ENCODE results near the gene ALG14.
A peak's percentile ranks its signal among the peaks of the same experiment; 100 is the strongest.
"Not testable (repeated sequence)": the region's sequence is repeated elsewhere in the genome, so short reads cannot be mapped to it uniquely, and the experiment has no call there.

The ALG14 gene

DNA sequence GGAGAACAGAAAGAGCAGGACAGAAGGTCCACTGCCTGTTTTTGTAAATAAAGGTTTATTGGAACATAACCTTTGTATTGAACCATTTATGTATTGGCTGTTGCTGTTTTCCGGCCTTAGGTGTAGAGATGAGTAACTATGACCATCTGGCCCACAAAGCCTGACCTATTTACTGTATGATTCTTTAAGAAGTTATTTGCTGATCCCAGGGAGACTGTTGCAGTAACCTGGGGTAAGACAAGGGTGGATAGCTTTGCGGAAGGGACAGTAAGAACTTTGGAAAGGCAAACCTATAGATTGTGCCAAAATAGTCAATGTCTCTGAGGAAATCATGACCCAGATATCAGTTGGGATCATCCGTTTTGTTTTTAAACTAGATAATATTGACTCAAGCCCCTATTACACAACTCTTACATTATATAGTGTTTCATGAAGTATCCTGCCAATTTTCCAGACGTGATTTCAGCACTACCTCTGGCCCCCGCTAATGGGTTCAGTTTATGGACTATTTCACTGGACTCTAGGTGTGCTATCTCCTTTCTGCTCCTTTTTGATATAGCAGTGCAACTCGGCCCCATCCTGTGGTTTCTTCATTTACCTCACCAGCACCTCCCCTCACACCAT lies 23.6 kb upstream of the ALG14 start:
- no peak for DNase-seq (ENCODE audit: low spot score)
- H3K9me3 ChIP-seq (ENCODE audit: severe bottlenecking), result no peaks in the 10 kb centered on the region
- no peaks in the 10 kb centered on the region for H3K36me3 ChIP-seq (ENCODE audit: low read depth)
- TF ChIP-seq, protein P1, sequence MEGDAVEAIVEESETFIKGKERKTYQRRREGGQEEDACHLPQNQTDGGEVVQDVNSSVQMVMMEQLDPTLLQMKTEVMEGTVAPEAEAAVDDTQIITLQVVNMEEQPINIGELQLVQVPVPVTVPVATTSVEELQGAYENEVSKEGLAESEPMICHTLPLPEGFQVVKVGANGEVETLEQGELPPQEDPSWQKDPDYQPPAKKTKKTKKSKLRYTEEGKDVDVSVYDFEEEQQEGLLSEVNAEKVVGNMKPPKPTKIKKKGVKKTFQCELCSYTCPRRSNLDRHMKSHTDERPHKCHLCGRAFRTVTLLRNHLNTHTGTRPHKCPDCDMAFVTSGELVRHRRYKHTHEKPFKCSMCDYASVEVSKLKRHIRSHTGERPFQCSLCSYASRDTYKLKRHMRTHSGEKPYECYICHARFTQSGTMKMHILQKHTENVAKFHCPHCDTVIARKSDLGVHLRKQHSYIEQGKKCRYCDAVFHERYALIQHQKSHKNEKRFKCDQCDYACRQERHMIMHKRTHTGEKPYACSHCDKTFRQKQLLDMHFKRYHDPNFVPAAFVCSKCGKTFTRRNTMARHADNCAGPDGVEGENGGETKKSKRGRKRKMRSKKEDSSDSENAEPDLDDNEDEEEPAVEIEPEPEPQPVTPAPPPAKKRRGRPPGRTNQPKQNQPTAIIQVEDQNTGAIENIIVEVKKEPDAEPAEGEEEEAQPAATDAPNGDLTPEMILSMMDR (IDR thresholded peaks at IDR 0.05; ENCODE audit: poor library complexity, severe bottlenecking), result no peak
- H3K27me3 ChIP-seq (ENCODE audit: insufficient read depth, poor library complexity, severe bottlenecking), result no peaks in the 10 kb centered on the region
- no peak overlapping the region for H3K27ac ChIP-seq (ENCODE audit: poor library complexity, severe bottlenecking)
- ATAC-seq (ENCODE audit: low read depth), result peak; percentile 96
- H3K4me3 ChIP-seq (ENCODE audit: severe bottlenecking), result no peak overlapping the region
- H3K4me1 ChIP-seq (ENCODE audit: insufficient read depth, poor library complexity, severe bottlenecking), result no peaks in the 10 kb centered on the region

- no peak overlapping the region for H3K4me3 ChIP-seq (ENCODE audit: severe bottlenecking)
- ATAC-seq (ENCODE audit: low read depth), result 0 out of 3 replicates have a peak, but pooled peaks have one; percentile 15
- H3K9me3 ChIP-seq (ENCODE audit: severe bottlenecking), result no peaks in the 10 kb centered on the region
- no peaks in the 10 kb centered on the region for H3K4me1 ChIP-seq (ENCODE audit: insufficient read depth, poor library complexity, severe bottlenecking)
- TF ChIP-seq, protein P1 (IDR thresholded peaks at IDR 0.05; ENCODE audit: poor library complexity, severe bottlenecking), result no peak
- H3K36me3 ChIP-seq (ENCODE audit: low read depth), result no peaks in the 10 kb centered on the region
- DNase-seq (ENCODE audit: low spot score), result no peak
- H3K27ac ChIP-seq (ENCODE audit: poor library complexity, severe bottlenecking), result no peak overlapping the region
- H3K27me3 ChIP-seq (ENCODE audit: insufficient read depth, poor library complexity, severe bottlenecking), result no peaks in the 10 kb centered on the region
Measured at GRCh38 chr1:95095833-95096217, 23.1 kb upstream of the ALG14 start.

- TF ChIP-seq, protein P1 (IDR thresholded peaks at IDR 0.05; ENCODE audit: poor library complexity, severe bottlenecking), result no peak
- no peaks in the 10 kb centered on the region for H3K27me3 ChIP-seq (ENCODE audit: insufficient read depth, poor library complexity, severe bottlenecking)
- H3K36me3 ChIP-seq (ENCODE audit: low read depth), result no peaks in the 10 kb centered on the region
- no peaks in the 10 kb centered on the region for H3K4me1 ChIP-seq (ENCODE audit: insufficient read depth, poor library complexity, severe bottlenecking)
- no peak for DNase-seq (ENCODE audit: low spot score)
- H3K9me3 ChIP-seq (ENCODE audit: severe bottlenecking), result no peaks in the 10 kb centered on the region
- no peak overlapping the region for H3K4me3 ChIP-seq (ENCODE audit: severe bottlenecking)
- ATAC-seq (ENCODE audit: low read depth), result no peak
- H3K27ac ChIP-seq (ENCODE audit: poor library complexity, severe bottlenecking), result no peak overlapping the region
Measured at GRCh38 chr1:95094923-95095322, 22.2 kb upstream of the ALG14 start.

GRCh38 chr1:95093296-95093695 lies 20.5 kb upstream of the ALG14 start:
- Histone ChIP-seq H3K36me3 (ENCODE audit: low read depth) (no peaks in the 10 kb centered on the region), H3K9me3 (ENCODE audit: severe bottlenecking) (no peaks in the 10 kb centered on the region), H3K27me3 (ENCODE audit: insufficient read depth, poor library complexity, severe bottlenecking) (no peaks in the 10 kb centered on the region), H3K4me1 (ENCODE audit: insufficient read depth, poor library complexity, severe bottlenecking) (no peaks in the 10 kb centered on the region), H3K4me3 (ENCODE audit: severe bottlenecking) (no peak overlapping the region), H3K27ac (ENCODE audit: poor library complexity, severe bottlenecking) (no peak overlapping the region)
- ATAC-seq (ENCODE audit: low read depth) (no peak), DNase-seq (ENCODE audit: low spot score) (no peak)
- TF ChIP-seq, protein P1 (IDR thresholded peaks at IDR 0.05; ENCODE audit: poor library complexity, severe bottlenecking), result no peak

DNA sequence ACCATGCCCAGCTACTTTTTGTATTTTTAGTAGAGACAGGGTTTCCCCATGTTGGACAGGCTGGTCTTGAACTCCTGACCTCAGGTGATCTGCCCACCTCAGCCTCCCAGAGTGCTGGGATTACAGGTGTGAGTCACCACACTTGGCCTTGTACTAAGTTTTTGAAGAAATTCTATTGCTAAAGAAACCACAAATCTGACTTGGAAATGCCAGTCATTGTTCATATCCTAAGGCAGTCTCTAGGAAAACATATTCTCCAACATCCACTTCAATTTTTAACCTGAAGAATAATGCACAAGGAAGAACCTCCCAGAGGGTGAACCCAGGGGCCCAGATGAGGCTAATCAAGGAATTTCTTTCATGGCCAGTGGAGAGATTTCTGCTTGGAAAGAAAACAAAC lies 20.1 kb upstream of the ALG14 start:
- not testable (repeated sequence) for H3K4me3 ChIP-seq (ENCODE audit: severe bottlenecking); H3K9me3 ChIP-seq (ENCODE audit: severe bottlenecking); ATAC-seq (ENCODE audit: low read depth); H3K36me3 ChIP-seq (ENCODE audit: low read depth); H3K4me1 ChIP-seq (ENCODE audit: insufficient read depth, poor library complexity, severe bottlenecking); DNase-seq (ENCODE audit: low spot score); H3K27ac ChIP-seq (ENCODE audit: poor library complexity, severe bottlenecking); H3K27me3 ChIP-seq (ENCODE audit: insufficient read depth, poor library complexity, severe bottlenecking)

- H3K4me1 ChIP-seq (ENCODE audit: insufficient read depth, poor library complexity, severe bottlenecking), result peaks cover 12% of the 10 kb centered on the region
- not testable (repeated sequence) for DNase-seq (ENCODE audit: low spot score); H3K4me3 ChIP-seq (ENCODE audit: severe bottlenecking); H3K9me3 ChIP-seq (ENCODE audit: severe bottlenecking); H3K27me3 ChIP-seq (ENCODE audit: insufficient read depth, poor library complexity, severe bottlenecking); H3K36me3 ChIP-seq (ENCODE audit: low read depth); ATAC-seq (ENCODE audit: low read depth); H3K27ac ChIP-seq (ENCODE audit: poor library complexity, severe bottlenecking)
Measured at GRCh38 chr1:95091290-95091689, 18.5 kb upstream of the ALG14 start.
